Breast epithelium (tissue), 4 donors: Measurements from ENCODE around the gene ARHGAP21. TPM values are rescaled to one million over a fixed set of nuclear protein-coding genes. Genes with fewer than 3 reads are reported as not detected.

Experiments
- DNase-seq, 2 donors: peaks; one replicate each; pipeline ENCODE4 v3.0.0-alpha.2; 2019; ENCODE audit warnings: low spot score in 2 of 2
- H3K27ac ChIP-seq, 2 donors: fragments of 200-600 bp; sonication (generic) in 1 of 2; one replicate each; pipeline ENCODE4 v1.5.1; 2016 to 2019; ENCODE audit warnings: mild to moderate bottlenecking in 1 of 2
- H3K27me3 ChIP-seq, 2 donors: fragments of 200-600 bp; sonication (generic) in 1 of 2; one replicate each; pipeline versions ENCODE4 v1.5.1 to v1.6.0; 2017 to 2019; ENCODE audit warnings: control low read depth in 1 of 2, mild to moderate bottlenecking in 1 of 2
- H3K36me3 ChIP-seq: fragments of 200-600 bp; one replicate; pipeline ENCODE4 v1.5.1; 2019
- H3K4me1 ChIP-seq, 2 donors: fragments of 200-600 bp; sonication (generic); one replicate each; pipeline ENCODE4 v1.5.1; 2016 to 2019; ENCODE audit warnings: control low read depth in 1 of 2
- H3K4me3 ChIP-seq, 3 donors: fragments of 200-600 bp; sonication (generic); 1 replicate in 2 of 3; 2 replicates in 1 of 3; pipeline ENCODE4 v1.5.1; 2016 to 2019; ENCODE audit warnings: mild to moderate bottlenecking in 3 of 3, moderate library complexity in 2 of 3
- H3K9me3 ChIP-seq, 2 donors: fragments of 200-600 bp; sonication (generic) in 1 of 2; one replicate each; pipeline ENCODE4 v1.5.1; 2016 to 2019; ENCODE audit warnings: control low read depth in 1 of 2
- POLR2A ChIP-seq: fragments of 450-650 bp; IDR thresholded peaks from one replicate; pipeline ENCODE4 v1.6.1; 2016; ENCODE audit warnings: antibody characterized with exemption, mild to moderate bottlenecking, moderate library complexity
- POLR2AphosphoS5 ChIP-seq, 3 donors: sonication (generic); formaldehyde crosslinking; IDR thresholded peaks; one replicate each; pipeline ENCODE4 v1.6.1; 2017; ENCODE audit warnings: antibody characterized with exemption in 3 of 3
- intact Hi-C: fragments of 100-400 bp; cut with DNase I; formaldehyde crosslinking; loops from one replicate; pipeline ENCODE4 v1.15.1; 2023; ENCODE audit warnings: low total_unique reads
- total RNA-seq, 3 donors: library from RNA; depleted of rRNA; stranded (reverse); fragments of >200 nt; gene quantifications; one replicate each; pipeline ENCODE4 v1.1.0, GENCODE V29; 2016
- TF ChIP-seq, protein P1 (sequence below), 3 donors: fragments of 450-650 bp; IDR thresholded peaks; one replicate each; pipeline ENCODE4 v1.5.1; 2016 to 2017; ENCODE audit warnings: antibody characterized with exemption in 3 of 3, mild to moderate bottlenecking in 3 of 3, moderate library complexity in 3 of 3

Gene ARHGAP21
- total RNA-seq, 3 donors from 2014 or later: 67.5 to 203 (median 105) TPM

DNA sequence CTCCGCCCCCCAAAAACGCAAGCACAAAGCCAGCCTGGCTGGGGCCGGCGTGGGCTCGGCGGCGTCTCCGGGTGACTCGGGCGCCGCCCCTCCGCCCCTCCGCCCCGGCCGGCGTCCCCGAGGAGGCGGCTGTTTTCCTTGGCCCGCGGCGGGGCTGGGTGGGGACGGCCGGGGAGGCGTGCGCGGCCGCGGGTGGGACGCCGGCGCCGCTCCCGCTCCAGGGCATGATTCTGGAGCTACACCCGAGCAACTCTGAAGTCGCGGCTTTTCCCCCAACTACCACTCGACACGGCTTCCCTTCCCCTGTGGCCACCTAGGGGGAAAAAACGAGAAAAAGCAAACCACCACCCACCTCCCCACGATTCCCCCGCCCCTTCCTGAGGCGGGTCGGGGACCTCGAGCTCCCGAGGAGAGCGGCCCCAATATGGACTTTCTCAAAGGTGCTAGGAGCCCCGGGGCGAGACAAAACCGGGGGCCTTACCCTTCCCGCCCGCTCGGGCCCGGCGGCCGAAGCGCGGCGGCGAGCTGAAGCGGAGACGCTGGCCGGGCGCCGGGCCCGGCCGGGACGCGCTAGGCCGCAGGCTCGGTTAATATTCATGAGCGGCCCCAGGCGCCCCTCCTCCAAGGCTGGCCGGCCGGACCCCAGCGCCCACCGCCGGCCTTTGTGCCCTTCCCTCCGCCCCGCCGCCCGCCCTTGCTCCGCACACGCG is 856 bp downstream of the ARHGAP21 start:
- intact Hi-C loops: loop anchor here (5.0 kb wide), 2 partner anchors 256 to 294 kb away; partner anchors contain the start of genes ENKUR and THNSL1
- H3K27ac ChIP-seq: peak overlapping the region; percentile 95 to 98
- TF ChIP-seq POLR2A (no peak), POLR2AphosphoS5 (IDR thresholded peaks at IDR 0.05) (peak in 2 of 3 donors; percentile 24 to 37)
- no peaks in the 10 kb centered on the region for H3K4me1 ChIP-seq
- no peaks in the 10 kb centered on the region for H3K27me3 ChIP-seq
- H3K9me3 ChIP-seq: no peaks in the 10 kb centered on the region
- H3K4me3 ChIP-seq: peak overlapping the region; percentile 69 to 82 (median 70)
- no peaks in the 10 kb centered on the region for H3K36me3 ChIP-seq
- no peak for DNase-seq

DNA sequence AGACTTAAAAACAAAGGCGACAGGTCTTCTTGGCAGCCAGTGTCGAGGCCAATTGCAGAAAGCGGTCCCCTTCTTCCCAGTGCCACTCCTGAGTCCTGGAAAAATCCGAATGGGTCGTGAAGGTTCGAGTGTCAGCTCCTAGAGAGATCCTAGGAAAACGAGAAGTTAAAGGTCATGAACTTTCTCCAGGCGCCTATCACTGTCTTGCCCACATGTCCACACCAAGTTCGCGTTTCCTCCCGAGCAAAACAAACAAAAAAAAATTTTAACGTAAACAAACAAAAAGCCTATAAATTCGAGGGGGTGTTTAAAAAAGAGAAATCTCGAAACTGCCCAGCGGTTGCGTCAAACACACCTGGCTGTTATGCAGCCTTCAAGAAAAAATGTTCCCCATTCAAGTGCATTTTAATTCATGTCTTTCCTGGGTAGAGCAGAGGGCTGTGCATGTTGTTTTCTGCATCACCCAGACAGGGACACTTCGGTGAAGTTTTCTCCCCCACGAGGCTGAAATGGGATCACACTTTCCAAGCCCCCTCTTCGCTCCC is 1.5 kb downstream of the ARHGAP21 start:
- intact Hi-C loops: loop anchor here (5.0 kb wide), 2 partner anchors 255 to 295 kb away; partner anchors contain the start of genes ENKUR and THNSL1
- peak overlapping the region; percentile 95 to 98 for H3K27ac ChIP-seq

DNA sequence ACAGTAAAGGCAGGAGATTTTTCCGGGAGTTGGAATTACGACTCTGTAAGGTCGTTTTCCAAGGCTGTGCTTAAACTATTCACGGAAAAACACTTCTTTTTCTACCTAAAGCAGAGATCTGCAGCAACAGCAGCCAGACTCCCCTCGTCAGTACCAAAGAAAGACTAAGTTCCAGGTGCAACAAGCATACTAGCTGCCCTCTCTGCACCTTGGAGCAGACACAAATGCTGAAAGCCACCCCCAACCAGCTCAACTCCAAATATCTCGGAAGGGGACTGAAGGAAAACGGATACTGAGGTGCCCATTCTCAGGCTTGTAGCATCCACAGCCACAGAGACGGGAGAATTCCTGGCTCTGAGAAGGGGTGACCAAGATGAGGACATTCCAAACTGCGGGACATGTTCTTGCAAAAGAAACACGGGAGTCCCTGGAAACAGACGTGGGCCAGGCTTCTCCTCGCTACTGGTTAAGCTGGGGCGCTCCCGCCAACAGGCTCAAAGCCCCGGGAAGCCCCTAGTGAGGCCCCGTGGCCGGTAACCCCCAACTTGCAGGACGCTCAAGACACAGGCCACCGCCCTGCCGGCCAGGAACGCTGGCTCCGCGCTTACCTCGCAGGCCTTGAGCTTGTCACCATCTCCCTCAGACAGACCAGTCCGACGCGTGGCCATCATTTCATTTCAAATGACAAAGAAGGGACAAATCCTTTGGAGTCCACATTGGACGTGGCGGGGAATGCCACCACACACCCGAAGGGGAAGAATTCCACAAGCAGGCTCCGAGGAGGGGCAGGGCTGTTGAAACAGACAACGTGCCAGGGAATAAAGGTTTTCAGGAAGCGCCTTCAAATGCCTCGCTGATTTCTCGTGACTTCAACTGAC is 2.2 kb downstream of the ARHGAP21 start:
- Histone ChIP-seq H3K27ac (peak overlapping the region; percentile 75 to 95), H3K4me1 (no peaks in the 10 kb centered on the region), H3K27me3 (no peaks in the 10 kb centered on the region), H3K4me3 (peak overlapping the region; percentile 69 to 82 (median 70)), H3K36me3 (no peaks in the 10 kb centered on the region), H3K9me3 (no peaks in the 10 kb centered on the region)
- TF ChIP-seq, protein P1, sequence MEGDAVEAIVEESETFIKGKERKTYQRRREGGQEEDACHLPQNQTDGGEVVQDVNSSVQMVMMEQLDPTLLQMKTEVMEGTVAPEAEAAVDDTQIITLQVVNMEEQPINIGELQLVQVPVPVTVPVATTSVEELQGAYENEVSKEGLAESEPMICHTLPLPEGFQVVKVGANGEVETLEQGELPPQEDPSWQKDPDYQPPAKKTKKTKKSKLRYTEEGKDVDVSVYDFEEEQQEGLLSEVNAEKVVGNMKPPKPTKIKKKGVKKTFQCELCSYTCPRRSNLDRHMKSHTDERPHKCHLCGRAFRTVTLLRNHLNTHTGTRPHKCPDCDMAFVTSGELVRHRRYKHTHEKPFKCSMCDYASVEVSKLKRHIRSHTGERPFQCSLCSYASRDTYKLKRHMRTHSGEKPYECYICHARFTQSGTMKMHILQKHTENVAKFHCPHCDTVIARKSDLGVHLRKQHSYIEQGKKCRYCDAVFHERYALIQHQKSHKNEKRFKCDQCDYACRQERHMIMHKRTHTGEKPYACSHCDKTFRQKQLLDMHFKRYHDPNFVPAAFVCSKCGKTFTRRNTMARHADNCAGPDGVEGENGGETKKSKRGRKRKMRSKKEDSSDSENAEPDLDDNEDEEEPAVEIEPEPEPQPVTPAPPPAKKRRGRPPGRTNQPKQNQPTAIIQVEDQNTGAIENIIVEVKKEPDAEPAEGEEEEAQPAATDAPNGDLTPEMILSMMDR (IDR thresholded peaks at IDR 0.05): no peak
- TF ChIP-seq POLR2AphosphoS5 (IDR thresholded peaks at IDR 0.05): peak in 1 of 3 donors; percentile 30
- TF ChIP-seq POLR2A: no peak
- DNase-seq: peak in 1 of 2 donors; percentile 54
- intact Hi-C loops: loop anchor here (5.0 kb wide), 2 partner anchors 254 to 296 kb away; partner anchors contain the start of genes ENKUR and THNSL1

More for the DNA sequence above, 1.5 kb downstream of the ARHGAP21 start:
- H3K27me3 ChIP-seq: no peaks in the 10 kb centered on the region
- DNase-seq: no peak
- H3K9me3 ChIP-seq: no peaks in the 10 kb centered on the region
- no peaks in the 10 kb centered on the region for H3K36me3 ChIP-seq
- TF ChIP-seq POLR2AphosphoS5 (IDR thresholded peaks at IDR 0.05) (no peak), POLR2A (no peak)
- TF ChIP-seq, protein P1 (IDR thresholded peaks at IDR 0.05): no peak
- H3K4me1 ChIP-seq: no peaks in the 10 kb centered on the region
- H3K4me3 ChIP-seq: peak overlapping the region; percentile 69 to 82 (median 70)

DNA sequence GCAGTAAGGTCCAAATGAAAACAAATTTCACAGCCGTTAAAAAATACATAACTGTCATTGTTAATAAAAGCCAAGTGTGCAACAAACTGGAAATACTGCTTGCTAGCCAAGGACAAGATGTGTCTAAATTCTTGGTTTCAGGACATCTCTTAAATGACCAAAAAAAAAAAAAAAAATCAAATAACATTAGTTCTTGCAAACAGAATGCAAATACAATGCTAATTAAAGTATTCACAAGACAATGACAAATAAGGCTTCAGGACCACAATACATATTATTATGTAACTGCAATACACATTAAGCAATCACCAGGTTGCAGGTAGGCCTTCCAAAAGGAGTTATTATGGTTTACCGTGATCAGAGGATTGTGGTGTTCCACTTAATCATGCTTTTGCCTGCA is 3.6 kb downstream of the ARHGAP21 start:
- Histone ChIP-seq H3K4me3 (peak overlapping the region; percentile 69 to 82 (median 70)), H3K4me1 (no peaks in the 10 kb centered on the region), H3K36me3 (no peaks in the 10 kb centered on the region), H3K9me3 (no peaks in the 10 kb centered on the region), H3K27me3 (no peaks in the 10 kb centered on the region), H3K27ac (no peak overlapping the region)
- intact Hi-C loops: loop anchor here (5.0 kb wide), 2 partner anchors 253 to 297 kb away; partner anchors contain the start of genes ENKUR and THNSL1
- no peak for DNase-seq
- TF ChIP-seq POLR2AphosphoS5 (IDR thresholded peaks at IDR 0.05): no peak
- TF ChIP-seq, protein P1 (IDR thresholded peaks at IDR 0.05): no peak
- no peak for TF ChIP-seq POLR2A
